ENCODE results near the gene ACSM4. TPM values are rescaled to one million over a fixed set of nuclear protein-coding genes. Genes with fewer than 3 reads are reported as not detected.

Gene ACSM4
- total RNA-seq, 1 experiment from 2014 or later, result not detected

DNA sequence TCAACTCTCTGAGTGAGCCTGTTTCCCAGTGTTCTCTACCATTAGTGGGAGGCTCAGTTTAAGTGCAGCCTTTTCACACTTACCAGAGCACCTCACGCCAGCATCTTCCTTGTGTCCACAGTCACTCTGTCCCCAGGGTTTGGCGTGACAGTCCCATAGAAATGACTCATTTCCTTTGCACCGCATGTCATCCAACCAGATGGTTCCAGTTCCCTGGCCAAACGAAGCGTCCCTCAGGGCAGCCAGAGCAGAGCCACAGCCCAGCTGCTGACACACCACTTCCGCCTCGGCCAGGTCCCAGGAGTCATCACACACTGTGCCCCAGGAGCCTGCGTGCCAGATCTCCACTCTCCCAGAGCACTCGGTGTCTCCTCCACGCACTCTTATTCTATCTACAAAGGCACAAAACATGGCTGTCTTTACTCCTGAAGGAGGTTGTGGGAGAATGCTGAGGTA lies 65.4 kb downstream of the ACSM4 start:
- Histone ChIP-seq H3K4me3 (ENCODE audit: low read length) (no peak overlapping the region), H3K27ac (ENCODE audit: low read length) (no peak overlapping the region), H2AFZ (ENCODE audit: low read length) (0 out of 2 replicates have a peak overlapping the region, but pooled peaks have one; percentile 34), H3K9me2 (replicated peaks; ENCODE audit: low read length) (no peaks in the 10 kb centered on the region), H3K9me3 (ENCODE audit: low read length) (no peaks in the 10 kb centered on the region), H3K79me2 (ENCODE audit: low read length) (no peaks in the 10 kb centered on the region), H3K27me3 (ENCODE audit: low read length) (no peaks in the 10 kb centered on the region), H3F3A (ENCODE audit: low read length, unreplicated experiment) (no peaks in the 10 kb centered on the region), H3K36me3 (ENCODE audit: low read depth, low read length) (no peaks in the 10 kb centered on the region), H3K4me1 (ENCODE audit: insufficient read depth, low read length) (peaks cover 5% of the 10 kb centered on the region; the same call in 1 of the 2 replicates), H3K4me2 (ENCODE audit: low read length) (no peak overlapping the region), H3K9ac (ENCODE audit: low read length) (no peak overlapping the region), H4K20me1 (ENCODE audit: low read length) (no peaks in the 10 kb centered on the region)
- DNase-seq (peak; percentile 24), ATAC-seq (no peak)
- BruUV-seq (replicated peaks), result no TSS peak
- TF ChIP-seq, protein P1, sequence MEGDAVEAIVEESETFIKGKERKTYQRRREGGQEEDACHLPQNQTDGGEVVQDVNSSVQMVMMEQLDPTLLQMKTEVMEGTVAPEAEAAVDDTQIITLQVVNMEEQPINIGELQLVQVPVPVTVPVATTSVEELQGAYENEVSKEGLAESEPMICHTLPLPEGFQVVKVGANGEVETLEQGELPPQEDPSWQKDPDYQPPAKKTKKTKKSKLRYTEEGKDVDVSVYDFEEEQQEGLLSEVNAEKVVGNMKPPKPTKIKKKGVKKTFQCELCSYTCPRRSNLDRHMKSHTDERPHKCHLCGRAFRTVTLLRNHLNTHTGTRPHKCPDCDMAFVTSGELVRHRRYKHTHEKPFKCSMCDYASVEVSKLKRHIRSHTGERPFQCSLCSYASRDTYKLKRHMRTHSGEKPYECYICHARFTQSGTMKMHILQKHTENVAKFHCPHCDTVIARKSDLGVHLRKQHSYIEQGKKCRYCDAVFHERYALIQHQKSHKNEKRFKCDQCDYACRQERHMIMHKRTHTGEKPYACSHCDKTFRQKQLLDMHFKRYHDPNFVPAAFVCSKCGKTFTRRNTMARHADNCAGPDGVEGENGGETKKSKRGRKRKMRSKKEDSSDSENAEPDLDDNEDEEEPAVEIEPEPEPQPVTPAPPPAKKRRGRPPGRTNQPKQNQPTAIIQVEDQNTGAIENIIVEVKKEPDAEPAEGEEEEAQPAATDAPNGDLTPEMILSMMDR (conservative IDR thresholded peaks at IDR 0.05; ENCODE audit: low read depth, low read length), result no peak
- no peak for TF ChIP-seq EZH2 (IDR thresholded peaks at IDR 0.05; ENCODE audit: low read length, unreplicated experiment)
- no peak for TF ChIP-seq EZH2phosphoT487 (IDR thresholded peaks at IDR 0.05; ENCODE audit: borderline replicate concordance, low read length)
- POLR2A ChIA-PET (ENCODE audit: unreplicated experiment), result no interaction called here
- CTCF ChIA-PET, result no interaction called here
- intact Hi-C loops (cut with micrococcal nuclease), result no loop called here

DNA sequence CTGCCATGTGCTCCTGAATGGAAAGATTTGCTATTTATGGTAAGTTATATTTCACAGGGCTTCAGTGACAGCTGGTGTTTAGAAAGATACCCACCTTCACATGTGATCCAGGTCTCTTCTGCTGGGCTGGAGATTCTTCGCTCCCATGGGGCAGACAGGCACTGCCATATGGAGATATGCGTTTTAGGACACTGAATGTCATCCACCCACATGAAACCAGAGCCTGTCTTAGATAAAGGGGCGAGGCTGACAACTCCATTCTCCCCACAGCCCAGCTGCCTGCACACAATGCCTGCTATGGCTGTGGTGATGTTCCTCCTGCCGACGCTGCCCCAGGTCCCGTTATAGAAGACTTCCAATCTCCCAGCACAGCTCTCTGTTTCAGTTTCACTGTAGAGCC lies 69.4 kb downstream of the ACSM4 start:
- H3K79me2 ChIP-seq (ENCODE audit: low read length), result no peaks in the 10 kb centered on the region
- H3K27me3 ChIP-seq (ENCODE audit: low read length), result peaks cover 8% of the 10 kb centered on the region; the same call in 1 of the 2 replicates
- H2AFZ ChIP-seq (ENCODE audit: low read length), result no peak overlapping the region
- H3K36me3 ChIP-seq (ENCODE audit: low read depth, low read length), result no peaks in the 10 kb centered on the region
- H3K9me3 ChIP-seq (ENCODE audit: low read length), result no peaks in the 10 kb centered on the region
- H3K9ac ChIP-seq (ENCODE audit: low read length), result no peak overlapping the region
- ChIA-PET CTCF (no interaction called here), POLR2A (ENCODE audit: unreplicated experiment) (no interaction called here)
- peaks cover 5% of the 10 kb centered on the region; the same call in 1 of the 2 replicates for H3K4me1 ChIP-seq (ENCODE audit: insufficient read depth, low read length)
- TF ChIP-seq, protein P1 (conservative IDR thresholded peaks at IDR 0.05; ENCODE audit: low read depth, low read length), result no peak
- TF ChIP-seq EZH2 (IDR thresholded peaks at IDR 0.05; ENCODE audit: low read length, unreplicated experiment) (no peak), EZH2phosphoT487 (IDR thresholded peaks at IDR 0.05; ENCODE audit: borderline replicate concordance, low read length) (no peak)
- no peak for DNase-seq
- no peaks in the 10 kb centered on the region for H4K20me1 ChIP-seq (ENCODE audit: low read length)
- H3K4me3 ChIP-seq (ENCODE audit: low read length), result no peak overlapping the region
- H3K4me2 ChIP-seq (ENCODE audit: low read length), result no peak overlapping the region
- H3F3A ChIP-seq (ENCODE audit: low read length, unreplicated experiment), result no peaks in the 10 kb centered on the region
- no TSS peak for BruUV-seq (replicated peaks)
- no peak overlapping the region for H3K27ac ChIP-seq (ENCODE audit: low read length)
- no peak for ATAC-seq
- intact Hi-C loops (cut with micrococcal nuclease), result no loop called here
- no peaks in the 10 kb centered on the region for H3K9me2 ChIP-seq (replicated peaks; ENCODE audit: low read length)

DNA sequence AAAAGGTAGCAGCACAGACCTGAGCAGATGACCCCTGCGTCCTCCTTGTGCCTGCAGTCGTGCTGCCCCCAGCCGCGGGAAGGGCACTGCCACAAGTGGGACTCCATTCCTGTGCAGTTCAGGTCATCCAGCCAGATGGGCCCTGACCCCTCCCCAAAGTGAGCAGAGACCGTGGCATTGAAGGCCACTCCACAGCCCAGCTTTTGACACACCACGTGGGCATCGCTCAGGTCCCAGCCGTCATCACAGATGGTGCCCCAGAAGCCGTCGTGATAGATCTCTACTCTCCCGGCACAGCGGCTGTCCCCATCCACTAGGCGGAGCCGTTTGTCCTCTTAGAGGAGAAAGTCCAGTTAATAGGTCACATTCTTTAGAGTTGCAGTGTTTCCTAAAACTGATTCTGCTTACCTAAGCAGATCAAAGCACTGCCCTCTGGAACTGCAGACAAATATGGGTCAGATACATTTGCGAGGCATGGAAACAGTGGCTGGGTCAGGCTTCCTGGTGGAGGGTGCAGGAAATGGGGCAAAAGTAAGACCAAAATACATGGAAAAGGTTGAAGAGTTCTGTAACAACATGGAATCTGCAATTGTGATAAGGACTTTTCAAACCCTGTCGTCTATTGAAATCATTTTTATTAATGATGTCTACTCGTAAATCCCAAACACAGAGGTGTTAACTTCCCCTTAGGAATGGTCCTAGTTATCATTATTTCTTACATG lies 70.7 kb downstream of the ACSM4 start:
- intact Hi-C loops (cut with micrococcal nuclease), result no loop called here
- CTCF ChIA-PET, result no interaction called here

More for the DNA sequence above, 70.7 kb downstream of the ACSM4 start:
- Histone ChIP-seq H3K27me3 (ENCODE audit: low read length) (peaks cover 17% of the 10 kb centered on the region; the same call in 1 of the 2 replicates), H3K9me2 (replicated peaks; ENCODE audit: low read length) (no peaks in the 10 kb centered on the region), H4K20me1 (ENCODE audit: low read length) (no peaks in the 10 kb centered on the region), H3K4me1 (ENCODE audit: insufficient read depth, low read length) (peaks cover 1% of the 10 kb centered on the region; the same call in 1 of the 2 replicates), H3K27ac (ENCODE audit: low read length) (no peak overlapping the region), H3K36me3 (ENCODE audit: low read depth, low read length) (no peaks in the 10 kb centered on the region), H3K9me3 (ENCODE audit: low read length) (no peaks in the 10 kb centered on the region), H3K9ac (ENCODE audit: low read length) (no peak overlapping the region), H3K79me2 (ENCODE audit: low read length) (no peaks in the 10 kb centered on the region), H3K4me3 (ENCODE audit: low read length) (no peak overlapping the region), H2AFZ (ENCODE audit: low read length) (no peak overlapping the region), H3K4me2 (ENCODE audit: low read length) (no peak overlapping the region), H3F3A (ENCODE audit: low read length, unreplicated experiment) (no peaks in the 10 kb centered on the region)
- TF ChIP-seq EZH2 (IDR thresholded peaks at IDR 0.05; ENCODE audit: low read length, unreplicated experiment), result no peak
- TF ChIP-seq, protein P1 (conservative IDR thresholded peaks at IDR 0.05; ENCODE audit: low read depth, low read length), result peak; percentile 57
- POLR2A ChIA-PET (ENCODE audit: unreplicated experiment), result no interaction called here
- no TSS peak for BruUV-seq (replicated peaks)
- DNase-seq (peak; percentile 48), ATAC-seq (peak; percentile 35; the same call in 1 of the 2 replicates)
